ENCODE measurements around the gene ALMS1.

DNA sequence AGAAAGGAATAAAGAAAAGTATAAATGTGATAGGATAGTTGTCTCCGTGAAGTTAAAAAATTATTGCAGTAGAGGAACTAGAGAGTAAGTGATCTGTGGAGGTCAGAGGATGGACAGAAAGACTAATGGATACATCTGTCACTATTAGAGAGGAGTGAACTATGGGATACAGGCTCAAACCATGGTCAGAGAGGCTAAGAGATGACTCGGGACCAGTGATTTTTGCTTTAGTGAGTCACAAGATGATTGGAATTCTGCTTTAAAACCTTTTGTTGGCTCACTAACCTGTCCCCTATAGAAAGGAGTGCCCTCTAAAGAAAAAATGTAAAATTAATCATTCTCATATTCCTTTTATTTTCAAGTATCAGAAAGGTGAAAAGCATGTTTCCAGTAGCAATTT, 30.3 kb downstream of the ALMS1 start:
- TF ChIP-seq ZC3H4 (CRISPR knock-in tag; IDR thresholded peaks at IDR 0.05; ENCODE audit: borderline replicate concordance): no peak
- TF ChIP-seq, protein P1, sequence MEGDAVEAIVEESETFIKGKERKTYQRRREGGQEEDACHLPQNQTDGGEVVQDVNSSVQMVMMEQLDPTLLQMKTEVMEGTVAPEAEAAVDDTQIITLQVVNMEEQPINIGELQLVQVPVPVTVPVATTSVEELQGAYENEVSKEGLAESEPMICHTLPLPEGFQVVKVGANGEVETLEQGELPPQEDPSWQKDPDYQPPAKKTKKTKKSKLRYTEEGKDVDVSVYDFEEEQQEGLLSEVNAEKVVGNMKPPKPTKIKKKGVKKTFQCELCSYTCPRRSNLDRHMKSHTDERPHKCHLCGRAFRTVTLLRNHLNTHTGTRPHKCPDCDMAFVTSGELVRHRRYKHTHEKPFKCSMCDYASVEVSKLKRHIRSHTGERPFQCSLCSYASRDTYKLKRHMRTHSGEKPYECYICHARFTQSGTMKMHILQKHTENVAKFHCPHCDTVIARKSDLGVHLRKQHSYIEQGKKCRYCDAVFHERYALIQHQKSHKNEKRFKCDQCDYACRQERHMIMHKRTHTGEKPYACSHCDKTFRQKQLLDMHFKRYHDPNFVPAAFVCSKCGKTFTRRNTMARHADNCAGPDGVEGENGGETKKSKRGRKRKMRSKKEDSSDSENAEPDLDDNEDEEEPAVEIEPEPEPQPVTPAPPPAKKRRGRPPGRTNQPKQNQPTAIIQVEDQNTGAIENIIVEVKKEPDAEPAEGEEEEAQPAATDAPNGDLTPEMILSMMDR (IDR thresholded peaks at IDR 0.05 in 2 of 3, conservative IDR thresholded peaks at IDR 0.05 in 1 of 3; ENCODE audit: insufficient read depth in 2 of 3, low read depth in 1 of 3, low read length in 3 of 3): no peak
- TF ChIP-seq ETV1 (tag; conservative IDR thresholded peaks at IDR 0.05; ENCODE audit: low read depth): no peak
- no peak for TF ChIP-seq CGGBP1 (CRISPR knock-in tag; IDR thresholded peaks at IDR 0.05)
- no peak for TF ChIP-seq SRF (CRISPR knock-in tag; IDR thresholded peaks at IDR 0.05)
- no peak for TF ChIP-seq NFE2 (IDR thresholded peaks at IDR 0.05; ENCODE audit: low read depth)

All from K562 (cell line).